PC-3 (cell line): ENCODE results near the gene ZW10. TPM values are rescaled to one million over a fixed set of nuclear protein-coding genes. Genes with fewer than 3 reads are reported as not detected.

Source experiments
- ATAC-seq: fragments of 200-7000 bp; cut with Tn5 transposase; 2 replicates; pipeline ENCODE4 v1.9.1; 2020; ENCODE audit warnings: mild to moderate bottlenecking, moderate library complexity
- BruUV-seq: library from RNA; stranded (reverse); fragments of 400-500 nt; replicated peaks from 2 replicates; lab custom pipeline; 2021; lab: Mats Ljungman, UMichigan
- CTCF ChIA-PET: fragments of 300-600 bp; sonication (Branson Sonifier 250); formaldehyde crosslinking; loops from one replicate; lab custom pipeline; 2022; ENCODE audit warnings: antibody characterized with exemption; lab: Charles Lee
- POLR2A ChIA-PET: fragments of 300-600 bp; sonication (Branson Sonifier 250); formaldehyde crosslinking; loops from one replicate; lab custom pipeline; 2022; ENCODE audit warnings: antibody characterized with exemption; ENCODE audit not compliant: unreplicated experiment; lab: Charles Lee
- DNase-seq: peaks from one replicate; pipeline ENCODE4 v3.0.0-alpha.2; 2015
- H2AFZ ChIP-seq: fragments of 300-600 bp; sonication (generic); 2 replicates; pipeline ENCODE4 v1.6.0; 2016; ENCODE audit warnings: antibody characterized with exemption, low read length
- H3F3A ChIP-seq: fragments of 300-600 bp; sonication (generic); one replicate; pipeline ENCODE4 v1.6.0; 2017; ENCODE audit warnings: antibody characterized with exemption, low read length, control low read depth, mild to moderate bottlenecking; ENCODE audit not compliant: unreplicated experiment
- H3K27ac ChIP-seq: fragments of 300-600 bp; sonication (generic); 2 replicates; pipeline ENCODE4 v1.5.1; 2016; ENCODE audit warnings: mild to moderate bottlenecking, low read length
- H3K27me3 ChIP-seq: fragments of 300-600 bp; sonication (generic); 2 replicates; pipeline ENCODE4 v1.6.1; 2016; ENCODE audit warnings: low read length, mixed read lengths
- H3K36me3 ChIP-seq: fragments of 300-600 bp; sonication (generic); 2 replicates; pipeline ENCODE4 v1.6.1; 2016; ENCODE audit warnings: low read depth, mixed run types, low read length, mixed read lengths
- H3K4me1 ChIP-seq: fragments of 300-600 bp; sonication (generic); 2 replicates; pipeline ENCODE4 v1.5.1; 2016; ENCODE audit warnings: low read length; ENCODE audit not compliant: insufficient read depth
- H3K4me2 ChIP-seq: fragments of 300-600 bp; sonication (generic); 2 replicates; pipeline ENCODE4 v1.6.0; 2016; ENCODE audit warnings: low read length
- H3K4me3 ChIP-seq: fragments of 300-600 bp; sonication (generic); 2 replicates; pipeline ENCODE4 v1.5.1; 2016; ENCODE audit warnings: mild to moderate bottlenecking, low read length, mixed read lengths
- H3K79me2 ChIP-seq: fragments of 300-600 bp; sonication (generic); 2 replicates; pipeline ENCODE4 v1.6.1; 2017; ENCODE audit warnings: low read length, mixed read lengths
- H3K9ac ChIP-seq: fragments of 300-600 bp; sonication (generic); 2 replicates; pipeline ENCODE4 v1.6.0; 2016; ENCODE audit warnings: mild to moderate bottlenecking, low read length
- H3K9me2 ChIP-seq: fragments of 300-600 bp; sonication (generic); replicated peaks from 2 replicates; pipeline ENCODE4 v1.6.1; 2016; ENCODE audit warnings: mixed run types, low read length, mixed read lengths
- H3K9me3 ChIP-seq: fragments of 300-600 bp; sonication (generic); 2 replicates; pipeline ENCODE4 v1.6.1; 2016; ENCODE audit warnings: low read length, mixed read lengths
- H4K20me1 ChIP-seq: fragments of 300-600 bp; sonication (generic); 2 replicates; pipeline ENCODE4 v1.6.1; 2016; ENCODE audit warnings: low read length, mixed read lengths
- CTCF ChIP-seq: fragments of 300-600 bp; sonication (generic); conservative IDR thresholded peaks from 2 replicates; pipeline ENCODE4 v1.5.1; 2017; ENCODE audit warnings: antibody characterized with exemption, low read depth, mild to moderate bottlenecking, low read length
- EZH2 ChIP-seq: fragments of 300-600 bp; sonication (generic); IDR thresholded peaks from one replicate; pipeline ENCODE4 v1.6.1; 2017; ENCODE audit warnings: antibody characterized with exemption, mild to moderate bottlenecking, low read length; ENCODE audit not compliant: unreplicated experiment
- EZH2phosphoT487 ChIP-seq: fragments of 300-600 bp; sonication (generic); IDR thresholded peaks from 2 replicates; pipeline ENCODE4 v1.6.1; 2018; ENCODE audit warnings: mild to moderate bottlenecking, antibody characterized with exemption, low read length, borderline replicate concordance
- intact Hi-C: fragments of 100-400 bp; cut with micrococcal nuclease; formaldehyde crosslinking; loops from 2 replicates; pipeline ENCODE4 v1.9.0; 2023
- total RNA-seq: library from RNA; depleted of rRNA; stranded (reverse); fragments of >200 nt; gene quantifications from 2 replicates; pipeline ENCODE4 v1.2.3, GENCODE V29; 2014

ZW10 gene
- total RNA-seq, 1 experiment from 2014 or later: 38.4 TPM

- DNase-seq: no peak
- no peaks in the 10 kb centered on the region for H3K9me2 ChIP-seq
- H3K4me1 ChIP-seq: no peaks in the 10 kb centered on the region
- no peaks in the 10 kb centered on the region for H3F3A ChIP-seq
- peaks cover 9% of the 10 kb centered on the region; the same call in 1 of the 2 replicates for H4K20me1 ChIP-seq
- H3K4me3 ChIP-seq: no peak overlapping the region
- intact Hi-C loops: no loop called here
- peaks cover 45% of the 10 kb centered on the region for H3K36me3 ChIP-seq
- no peak overlapping the region for H3K27ac ChIP-seq
- H3K79me2 ChIP-seq: peaks cover 20% of the 10 kb centered on the region
- H2AFZ ChIP-seq: no peak overlapping the region
- TF ChIP-seq EZH2phosphoT487 (no peak), CTCF (no peak), EZH2 (no peak)
- no peak for ATAC-seq
- no peak overlapping the region for H3K9ac ChIP-seq
- no TSS peak for BruUV-seq
- POLR2A ChIA-PET: no interaction called here
- H3K9me3 ChIP-seq: no peaks in the 10 kb centered on the region
- CTCF ChIA-PET: no interaction called here
- H3K4me2 ChIP-seq: no peak overlapping the region
- H3K27me3 ChIP-seq: no peaks in the 10 kb centered on the region
Observed at GRCh38 chr11:113760241-113760640, 13.3 kb downstream of the ZW10 start.

- no peaks in the 10 kb centered on the region for H3K9me3 ChIP-seq
- intact Hi-C loops: no loop called here
- no peaks in the 10 kb centered on the region for H3K4me1 ChIP-seq
- ChIA-PET CTCF (no interaction called here), POLR2A (no interaction called here)
- no peak overlapping the region for H3K9ac ChIP-seq
- DNase-seq (no peak), ATAC-seq (no peak)
- no peaks in the 10 kb centered on the region for H3K9me2 ChIP-seq
- no peaks in the 10 kb centered on the region for H3F3A ChIP-seq
- TF ChIP-seq EZH2: no peak
- no peak for TF ChIP-seq CTCF
- no peak for TF ChIP-seq EZH2phosphoT487
- no peaks in the 10 kb centered on the region for H3K27me3 ChIP-seq
- H3K79me2 ChIP-seq: no peaks in the 10 kb centered on the region
- no TSS peak for BruUV-seq
- H3K36me3 ChIP-seq: peaks cover 48% of the 10 kb centered on the region
- no peak overlapping the region for H3K4me3 ChIP-seq
- no peak overlapping the region for H3K27ac ChIP-seq
- no peaks in the 10 kb centered on the region for H4K20me1 ChIP-seq
- H2AFZ ChIP-seq: no peak overlapping the region
- H3K4me2 ChIP-seq: no peak overlapping the region
Observed at GRCh38 chr11:113752932-113753331, 20.6 kb downstream of the ZW10 start.

- TF ChIP-seq EZH2phosphoT487 (no peak), EZH2 (no peak), CTCF (no peak)
- no peak overlapping the region for H3K9ac ChIP-seq
- intact Hi-C loops: no loop called here
- POLR2A ChIA-PET: no interaction called here
- CTCF ChIA-PET: no interaction called here
- H3K9me3 ChIP-seq: no peaks in the 10 kb centered on the region
- H3K27ac ChIP-seq: no peak overlapping the region
- H3K79me2 ChIP-seq: no peaks in the 10 kb centered on the region
- no peaks in the 10 kb centered on the region for H3K27me3 ChIP-seq
- no peak overlapping the region for H2AFZ ChIP-seq
- BruUV-seq: no TSS peak
- no peak overlapping the region for H3K4me3 ChIP-seq
- no peaks in the 10 kb centered on the region for H3F3A ChIP-seq
- H4K20me1 ChIP-seq: no peaks in the 10 kb centered on the region
- H3K36me3 ChIP-seq: peaks cover 70% of the 10 kb centered on the region
- ATAC-seq (no peak), DNase-seq (no peak)
- no peaks in the 10 kb centered on the region for H3K9me2 ChIP-seq
- no peaks in the 10 kb centered on the region for H3K4me1 ChIP-seq
- H3K4me2 ChIP-seq: no peak overlapping the region
Observed at GRCh38 chr11:113736323-113736722, 37.2 kb downstream of the ZW10 start.
